RWPE2 (cell line): Measurements from ENCODE around the gene TNIP3.
"Not testable (repeated sequence)": the region's sequence is repeated elsewhere in the genome, so short reads cannot be mapped to it uniquely, and the experiment has no call there.

Experiments
- ATAC-seq: fragments of 200-7000 bp; cut with Tn5 transposase; 3 replicates; pipeline ENCODE4 v1.9.1; 2021; ENCODE audit warnings: low read depth
- DNase-seq: peaks from one replicate; pipeline ENCODE4 v3.0.0-alpha.2; 2020; ENCODE audit warnings: low spot score
- H3K27ac ChIP-seq: fragments of 450-650 bp; 2 replicates; pipeline ENCODE4 v1.5.1; 2017; ENCODE audit warnings: mild to moderate bottlenecking; ENCODE audit not compliant: poor library complexity, severe bottlenecking
- H3K27me3 ChIP-seq: fragments of 250-450 bp; sonication (Bioruptor Pico); 2 replicates; pipeline ENCODE4 v1.5.1; 2021; ENCODE audit warnings: mild to moderate bottlenecking, moderate library complexity; ENCODE audit not compliant: insufficient read depth, poor library complexity, severe bottlenecking
- H3K36me3 ChIP-seq: fragments of 250-450 bp; sonication (Bioruptor Pico); 2 replicates; pipeline ENCODE4 v1.5.1; 2020; ENCODE audit warnings: low read depth, mild to moderate bottlenecking, moderate library complexity
- H3K4me1 ChIP-seq: fragments of 250-450 bp; sonication (Bioruptor Pico); 2 replicates; pipeline ENCODE4 v1.5.1; 2021; ENCODE audit warnings: mild to moderate bottlenecking, moderate library complexity; ENCODE audit not compliant: insufficient read depth, poor library complexity, severe bottlenecking
- H3K4me3 ChIP-seq: fragments of 250-450 bp; sonication (Bioruptor Pico); 2 replicates; pipeline ENCODE4 v1.5.1; 2021; ENCODE audit warnings: mild to moderate bottlenecking, moderate library complexity; ENCODE audit not compliant: severe bottlenecking
- H3K9me3 ChIP-seq: fragments of 250-450 bp; sonication (Bioruptor Pico); 2 replicates; pipeline ENCODE4 v1.5.1; 2021; ENCODE audit warnings: mild to moderate bottlenecking, moderate library complexity; ENCODE audit not compliant: severe bottlenecking
- TF ChIP-seq, protein P1 (sequence below): fragments of 450-650 bp; IDR thresholded peaks from one replicate; pipeline ENCODE4 v1.5.1; 2017; ENCODE audit warnings: mild to moderate bottlenecking, moderate library complexity; ENCODE audit not compliant: poor library complexity, severe bottlenecking

TNIP3 gene

DNA sequence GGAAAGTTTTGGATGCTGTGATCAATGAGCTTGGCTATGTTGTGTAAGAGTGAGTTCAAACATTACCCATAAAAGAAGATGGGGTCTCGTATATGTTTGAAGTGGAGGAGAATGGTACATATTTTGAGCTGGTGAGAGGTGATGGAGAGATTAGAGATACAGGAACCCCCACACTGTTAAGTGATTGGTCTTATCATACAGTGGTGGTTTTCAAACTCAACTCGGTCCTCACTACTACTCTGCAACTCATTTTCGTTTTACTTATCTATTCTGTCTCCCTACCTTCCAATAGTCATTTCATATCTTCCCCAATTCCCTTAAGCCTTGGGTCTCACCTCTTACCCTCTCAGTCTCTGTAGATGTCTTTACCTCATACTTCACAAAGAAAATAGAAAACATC is 16.4 kb upstream of the TNIP3 start:
- Histone ChIP-seq H3K9me3 (no peaks in the 10 kb centered on the region), H3K4me1 (no peaks in the 10 kb centered on the region), H3K36me3 (no peaks in the 10 kb centered on the region), H3K27me3 (no peaks in the 10 kb centered on the region), H3K4me3 (no peak overlapping the region), H3K27ac (no peak overlapping the region)
- no peak for ATAC-seq
- no peak for DNase-seq
- TF ChIP-seq, protein P1, sequence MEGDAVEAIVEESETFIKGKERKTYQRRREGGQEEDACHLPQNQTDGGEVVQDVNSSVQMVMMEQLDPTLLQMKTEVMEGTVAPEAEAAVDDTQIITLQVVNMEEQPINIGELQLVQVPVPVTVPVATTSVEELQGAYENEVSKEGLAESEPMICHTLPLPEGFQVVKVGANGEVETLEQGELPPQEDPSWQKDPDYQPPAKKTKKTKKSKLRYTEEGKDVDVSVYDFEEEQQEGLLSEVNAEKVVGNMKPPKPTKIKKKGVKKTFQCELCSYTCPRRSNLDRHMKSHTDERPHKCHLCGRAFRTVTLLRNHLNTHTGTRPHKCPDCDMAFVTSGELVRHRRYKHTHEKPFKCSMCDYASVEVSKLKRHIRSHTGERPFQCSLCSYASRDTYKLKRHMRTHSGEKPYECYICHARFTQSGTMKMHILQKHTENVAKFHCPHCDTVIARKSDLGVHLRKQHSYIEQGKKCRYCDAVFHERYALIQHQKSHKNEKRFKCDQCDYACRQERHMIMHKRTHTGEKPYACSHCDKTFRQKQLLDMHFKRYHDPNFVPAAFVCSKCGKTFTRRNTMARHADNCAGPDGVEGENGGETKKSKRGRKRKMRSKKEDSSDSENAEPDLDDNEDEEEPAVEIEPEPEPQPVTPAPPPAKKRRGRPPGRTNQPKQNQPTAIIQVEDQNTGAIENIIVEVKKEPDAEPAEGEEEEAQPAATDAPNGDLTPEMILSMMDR = no peak

- Histone ChIP-seq H3K4me1 (no peaks in the 10 kb centered on the region), H3K27me3 (no peaks in the 10 kb centered on the region), H3K9me3 (no peaks in the 10 kb centered on the region), H3K27ac (no peak overlapping the region), H3K36me3 (no peaks in the 10 kb centered on the region), H3K4me3 (no peak overlapping the region)
- TF ChIP-seq, protein P1 = no peak
- DNase-seq = no peak
- no peak for ATAC-seq
Observed at GRCh38 chr4:121177246-121178137, 13.4 kb upstream of the TNIP3 start.

DNA sequence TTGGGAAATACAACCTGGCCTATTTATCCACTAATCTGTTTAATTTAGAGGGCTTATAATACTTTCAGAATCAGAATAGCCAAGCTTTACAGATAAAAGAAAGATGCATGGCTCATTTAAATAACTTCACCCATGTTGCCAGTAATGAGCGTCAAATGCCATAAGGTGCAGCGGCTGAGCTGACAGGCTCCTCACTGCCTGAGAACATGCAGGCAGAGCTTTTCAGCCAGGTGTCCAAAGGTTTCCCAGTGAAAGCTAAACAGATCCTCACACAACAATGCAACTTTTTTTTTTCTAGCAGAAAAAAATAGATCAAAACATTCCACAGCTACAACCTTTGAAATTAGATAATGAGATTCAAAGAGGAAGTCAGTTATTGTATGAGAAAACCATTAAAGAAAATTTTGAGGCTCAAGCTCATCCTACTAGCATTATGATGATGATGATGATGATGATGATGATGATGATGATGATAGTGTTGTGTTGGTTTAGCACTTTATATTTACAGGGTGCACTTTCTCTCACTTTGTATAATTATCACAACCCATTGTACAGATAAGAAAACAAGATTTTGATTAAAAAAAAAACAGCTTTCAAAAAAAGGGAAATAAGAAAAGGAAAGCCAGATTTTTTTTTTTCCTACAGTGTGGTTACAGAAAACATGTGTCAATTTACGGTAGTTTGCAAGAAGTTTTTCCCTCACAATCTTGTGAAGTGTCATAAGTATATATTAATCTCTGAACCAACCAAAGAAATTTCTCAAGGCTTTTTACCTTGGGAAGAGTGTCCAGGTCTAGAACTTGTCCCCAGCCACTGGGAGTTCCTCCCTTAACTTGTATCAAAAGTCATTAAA is 12.2 kb upstream of the TNIP3 start:
- no peaks in the 10 kb centered on the region for H3K27me3 ChIP-seq
- H3K4me1 ChIP-seq = no peaks in the 10 kb centered on the region
- no peak for DNase-seq
- H3K27ac ChIP-seq = no peak overlapping the region
- TF ChIP-seq, protein P1 = no peak
- no peaks in the 10 kb centered on the region for H3K36me3 ChIP-seq
- no peak for ATAC-seq
- H3K4me3 ChIP-seq = no peak overlapping the region
- no peaks in the 10 kb centered on the region for H3K9me3 ChIP-seq

- not testable (repeated sequence) for ATAC-seq
Observed at GRCh38 chr4:121171477-121171876, 7.4 kb upstream of the TNIP3 start.

DNA sequence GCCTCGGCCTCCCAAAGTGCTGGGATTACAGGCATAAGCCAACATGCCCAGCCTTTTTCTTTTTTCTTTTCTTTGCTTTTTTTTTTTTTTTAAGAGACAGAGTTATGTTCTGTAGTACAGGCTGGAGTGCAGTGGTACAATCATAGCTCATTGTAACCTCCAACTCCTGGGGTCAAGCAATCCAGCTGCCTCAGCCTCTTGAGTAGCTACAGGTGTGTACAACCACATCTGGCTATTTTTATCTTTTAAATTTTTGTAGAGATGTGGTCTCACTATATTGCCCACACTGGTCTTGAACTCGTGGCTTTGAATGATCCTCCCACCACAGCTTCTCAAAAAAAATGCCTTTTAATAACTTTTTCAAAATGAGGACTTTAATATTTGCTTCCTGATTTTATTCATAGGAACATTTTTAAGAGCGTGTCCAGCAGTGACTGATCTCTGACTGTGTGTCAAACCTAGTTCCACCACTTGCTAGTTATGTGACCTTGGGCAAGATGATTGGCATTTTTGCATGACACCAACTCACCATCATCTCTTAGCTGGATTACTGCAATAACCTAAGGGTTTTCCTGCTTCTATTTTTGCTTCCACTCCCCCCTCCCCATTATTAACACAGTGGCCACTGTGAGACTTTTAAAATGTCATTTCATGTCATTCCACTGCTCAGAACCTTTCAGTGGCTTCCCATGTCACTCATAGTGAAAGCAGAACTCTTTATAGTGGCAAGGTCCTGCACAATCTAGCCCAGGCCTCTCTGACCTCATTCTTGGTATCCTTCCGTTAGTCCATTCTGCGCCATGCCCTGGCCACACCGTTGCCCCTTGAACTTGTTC is 4.5 kb upstream of the TNIP3 start:
- H3K27me3 ChIP-seq = no peaks in the 10 kb centered on the region
- H3K4me3 ChIP-seq = no peak overlapping the region
- no peak for ATAC-seq
- TF ChIP-seq, protein P1 = no peak
- no peaks in the 10 kb centered on the region for H3K9me3 ChIP-seq
- no peaks in the 10 kb centered on the region for H3K36me3 ChIP-seq
- DNase-seq = no peak
- no peak overlapping the region for H3K27ac ChIP-seq
- H3K4me1 ChIP-seq = peaks cover 3% of the 10 kb centered on the region

More at GRCh38 chr4:121171477-121171876, 7.4 kb upstream of the TNIP3 start:
- not testable (repeated sequence) for H3K9me3 ChIP-seq, H3K27ac ChIP-seq, H3K27me3 ChIP-seq, H3K36me3 ChIP-seq, H3K4me3 ChIP-seq, DNase-seq, H3K4me1 ChIP-seq
